ENCODE data around the gene TTC39C.

GRCh38 chr18:23971097-23971440, 43.5 kb upstream of the TTC39C start:
- no peak for TF ChIP-seq POLR2A (IDR thresholded peaks at IDR 0.05; ENCODE audit: extremely low read depth, insufficient read length)
- TF ChIP-seq, protein P1, sequence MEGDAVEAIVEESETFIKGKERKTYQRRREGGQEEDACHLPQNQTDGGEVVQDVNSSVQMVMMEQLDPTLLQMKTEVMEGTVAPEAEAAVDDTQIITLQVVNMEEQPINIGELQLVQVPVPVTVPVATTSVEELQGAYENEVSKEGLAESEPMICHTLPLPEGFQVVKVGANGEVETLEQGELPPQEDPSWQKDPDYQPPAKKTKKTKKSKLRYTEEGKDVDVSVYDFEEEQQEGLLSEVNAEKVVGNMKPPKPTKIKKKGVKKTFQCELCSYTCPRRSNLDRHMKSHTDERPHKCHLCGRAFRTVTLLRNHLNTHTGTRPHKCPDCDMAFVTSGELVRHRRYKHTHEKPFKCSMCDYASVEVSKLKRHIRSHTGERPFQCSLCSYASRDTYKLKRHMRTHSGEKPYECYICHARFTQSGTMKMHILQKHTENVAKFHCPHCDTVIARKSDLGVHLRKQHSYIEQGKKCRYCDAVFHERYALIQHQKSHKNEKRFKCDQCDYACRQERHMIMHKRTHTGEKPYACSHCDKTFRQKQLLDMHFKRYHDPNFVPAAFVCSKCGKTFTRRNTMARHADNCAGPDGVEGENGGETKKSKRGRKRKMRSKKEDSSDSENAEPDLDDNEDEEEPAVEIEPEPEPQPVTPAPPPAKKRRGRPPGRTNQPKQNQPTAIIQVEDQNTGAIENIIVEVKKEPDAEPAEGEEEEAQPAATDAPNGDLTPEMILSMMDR (IDR thresholded peaks at IDR 0.05; ENCODE audit: low read depth, low read length) = no peak
- no peak for TF ChIP-seq MAX (IDR thresholded peaks at IDR 0.05; ENCODE audit: low read depth, low read length)
- no peak for TF ChIP-seq MYC (IDR thresholded peaks at IDR 0.05; ENCODE audit: low read depth, low read length)

Measured in NB4 (cell line).